Endothelial cell of umbilical vein (primary cell): ENCODE data around the gene NBEA. TPM values are rescaled to one million over a fixed set of nuclear protein-coding genes. Genes with fewer than 3 reads are reported as not detected.

Experiments
- BruUV-seq: library from RNA; stranded (reverse); fragments of 400-500 nt; replicated peaks from 2 replicates; lab custom pipeline; 2021; lab: Mats Ljungman, UMichigan
- CTCF ChIA-PET: fragments of 300-600, 350-600 bp; sonication (Branson Sonifier 250); formaldehyde crosslinking; loops from one replicate; lab custom pipeline; 2021; ENCODE audit warnings: antibody characterized with exemption, inconsistent platforms; lab: Charles Lee
- POLR2A ChIA-PET: fragments of 300-600, 350-600 bp; sonication (Branson Sonifier 250); formaldehyde crosslinking; loops from one replicate; lab custom pipeline; 2021; ENCODE audit warnings: antibody characterized with exemption, inconsistent platforms; lab: Charles Lee
- DNase-seq: peaks from one replicate; pipeline ENCODE4 v3.0.0-alpha.2; 2011; ENCODE audit warnings: low read depth, low spot score
- FAIRE-seq: peaks from 2 replicates; lab custom pipeline; 2011; peaks lifted over from hg19 to GRCh38; lab: Jason Lieb, UNC
- H2AFZ ChIP-seq: 2 replicates; pipeline ENCODE4 v1.6.0; 2012; ENCODE audit warnings: low read depth, low read length, control low read depth, inconsistent platforms
- H3K27ac ChIP-seq: 2 replicates; pipeline ENCODE4 v1.5.1; 2011; ENCODE audit warnings: low read depth, mild to moderate bottlenecking, control low read depth, low read length, moderate library complexity; ENCODE audit not compliant: insufficient read depth
- H3K27me3 ChIP-seq, 2 experiments: 2 replicates each; pipeline versions ENCODE4 v1.6.0 to v1.6.1; 2011; ENCODE audit warnings: low read length in 2 of 2, mixed read lengths in 1 of 2; ENCODE audit not compliant: control insufficient read depth in 2 of 2, insufficient read depth in 2 of 2
- H3K36me3 ChIP-seq, 2 experiments: 2 replicates in 1 of 2; 3 replicates in 1 of 2; pipeline ENCODE4 v1.5.1; 2011; ENCODE audit warnings: low read length in 2 of 2, mild to moderate bottlenecking in 1 of 2, moderate library complexity in 1 of 2; ENCODE audit not compliant: control insufficient read depth in 2 of 2, insufficient read depth in 2 of 2; ENCODE audit errors: extremely low read depth in 1 of 2
- H3K4me1 ChIP-seq: 3 replicates; pipeline ENCODE4 v1.5.1; 2011; ENCODE audit warnings: mild to moderate bottlenecking, low read length; ENCODE audit not compliant: control insufficient read depth, insufficient read depth; ENCODE audit errors: extremely low read depth
- H3K4me2 ChIP-seq: 2 replicates; pipeline ENCODE4 v1.6.1; 2011; ENCODE audit warnings: low read length, control low read depth, mixed read lengths; ENCODE audit not compliant: insufficient read depth
- H3K4me3 ChIP-seq, 3 experiments: fragments of 200-600 bp in 1 of 3; sonication (generic), shearing (Covaris generic) in 1 of 3; replicated peaks in 1 of 3; 2 replicates each; pipeline ENCODE4 v1.5.1; 2011 to 2016; ENCODE audit warnings: control low read depth in 3 of 3, low read length in 3 of 3, mild to moderate bottlenecking in 2 of 3, inconsistent platforms in 1 of 3, low read depth in 1 of 3, moderate library complexity in 1 of 3; ENCODE audit not compliant: insufficient read depth in 1 of 3
- H3K79me2 ChIP-seq: 2 replicates; pipeline ENCODE4 v1.6.0; 2012; ENCODE audit warnings: low read length, inconsistent platforms; ENCODE audit not compliant: control insufficient read depth, insufficient read depth
- H3K9ac ChIP-seq: replicated peaks from 2 replicates; pipeline ENCODE3; 2011; ENCODE audit warnings: low read length, control low read depth; ENCODE audit not compliant: insufficient read depth; ENCODE audit errors: extremely low read depth
- H3K9me1 ChIP-seq: replicated peaks from 3 replicates; pipeline ENCODE4 v1.6.0; 2011; ENCODE audit warnings: mild to moderate bottlenecking, low read length; ENCODE audit not compliant: control insufficient read depth, insufficient read depth; ENCODE audit errors: extremely low read depth
- H3K9me3 ChIP-seq: replicated peaks from 2 replicates; pipeline ENCODE4 v1.5.1; 2012; ENCODE audit warnings: low read length, inconsistent platforms; ENCODE audit not compliant: control insufficient read depth, insufficient read depth
- H4K20me1 ChIP-seq: replicated peaks from 2 replicates; pipeline ENCODE3; 2011; ENCODE audit warnings: mild to moderate bottlenecking, low read length; ENCODE audit not compliant: control insufficient read depth, insufficient read depth; ENCODE audit errors: extremely low read depth
- EZH2 ChIP-seq: IDR thresholded peaks from 2 replicates; pipeline ENCODE4 v1.6.1; 2012; ENCODE audit warnings: borderline replicate concordance, low read depth, mild to moderate bottlenecking, moderate library complexity, low read length, inconsistent platforms; ENCODE audit not compliant: severe bottlenecking
- FOS ChIP-seq: IDR thresholded peaks from 2 replicates; pipeline ENCODE4 v1.6.1; 2011; ENCODE audit warnings: mild to moderate bottlenecking, low read length, moderate library complexity, borderline replicate concordance; ENCODE audit not compliant: insufficient read depth
- GATA2 ChIP-seq: IDR thresholded peaks from 2 replicates; pipeline ENCODE4 v1.7.0; 2011; ENCODE audit warnings: low read depth, mild to moderate bottlenecking, moderate library complexity, mixed read lengths, low read length; ENCODE audit not compliant: insufficient read length, insufficient read depth
- JUN ChIP-seq: IDR thresholded peaks from 2 replicates; pipeline ENCODE4 v1.6.1; 2011; ENCODE audit warnings: borderline replicate concordance, low read depth; ENCODE audit not compliant: insufficient read length, insufficient read depth
- MYC ChIP-seq: IDR thresholded peaks from one replicate; pipeline ENCODE4 v1.6.1; 2011; ENCODE audit warnings: mild to moderate bottlenecking, low read depth, low read length
- POLR2A ChIP-seq: IDR thresholded peaks from 2 replicates; pipeline ENCODE4 v1.6.1; 2012; ENCODE audit warnings: low read depth, mild to moderate bottlenecking, control low read depth, low read length
- POLR2AphosphoS5 ChIP-seq: IDR thresholded peaks from 2 replicates; pipeline ENCODE4 v1.6.1; 2012; ENCODE audit warnings: low read depth, mild to moderate bottlenecking, control low read depth, low read length, moderate library complexity; ENCODE audit not compliant: insufficient read depth
- dilution Hi-C: fragments of 300-500 bp; cut with MboI; formaldehyde crosslinking; loops from one replicate; pipeline ENCODE4 v1.15.0; 2019; ENCODE audit warnings: low sequenced_read_pairs; ENCODE audit not compliant: extremely low pct_ligation_motif_present
- intact Hi-C: fragments of 100-400 bp; cut with micrococcal nuclease; formaldehyde crosslinking; loops from one replicate; pipeline ENCODE4 v1.10.0; 2022
- polyA plus RNA-seq, 4 experiments: library from polyadenylated mRNA; depleted of rRNA in 3 of 4; stranded (reverse) in 3 of 4; unstranded in 1 of 4; fragments of >200 nt; gene quantifications; 2 replicates each; pipeline versions ENCODE4 v1.2.1 to v1.2.3, GENCODE V29; 2011 to 2012; ENCODE audit warnings: missing spikeins in 1 of 4
- total RNA-seq: library from RNA; stranded (reverse); gene quantifications from 2 replicates; pipeline ENCODE4 v1.2.3, GENCODE V29; 2021
- TF ChIP-seq, protein P1 (sequence below), 2 donors: IDR thresholded peaks; 1 replicate in 1 of 2; 2 replicates in 1 of 2; pipeline ENCODE4 v1.5.1; 2011; ENCODE audit warnings: low read length in 2 of 2, mild to moderate bottlenecking in 2 of 2, moderate library complexity in 2 of 2, control low read depth in 1 of 2, inconsistent platforms in 1 of 2, low read depth in 1 of 2; ENCODE audit not compliant: insufficient read depth in 1 of 2; ENCODE audit errors: extremely low read depth in 1 of 2
- TF ChIP-seq, protein P2 (sequence below): IDR thresholded peaks from 2 replicates; pipeline ENCODE4 v1.6.1; 2011; ENCODE audit not compliant: insufficient read depth, insufficient read length

The NBEA gene
- total and polyA plus RNA-seq, 2 donors (not counting 3 experiments of a cell fraction or from before 2014, with no cell fraction given) = 3.0 to 4.8 TPM

DNA sequence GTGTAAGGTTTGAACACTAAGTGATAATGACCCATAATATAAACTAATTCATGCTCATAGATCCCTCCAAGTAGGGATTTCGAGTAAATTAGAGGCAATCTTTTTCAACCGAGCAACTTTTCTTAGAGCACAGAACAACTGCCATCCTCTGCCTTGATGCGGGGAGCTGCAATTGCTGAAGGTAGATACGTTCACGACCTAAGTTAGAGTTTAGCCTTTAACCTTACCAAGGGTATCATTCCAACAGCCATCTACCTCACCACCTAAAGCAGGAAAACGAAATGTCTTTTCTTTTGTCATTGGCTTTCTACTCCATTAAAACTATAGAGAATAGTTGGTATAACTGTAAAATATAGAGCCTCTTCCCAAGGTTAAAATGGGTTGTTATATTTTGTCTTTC is 42.2 kb upstream of the NBEA start:
- H3K4me1 ChIP-seq = no peaks in the 10 kb centered on the region
- H3K9me1 ChIP-seq = no peaks in the 10 kb centered on the region
- H3K27me3 ChIP-seq = peaks cover 0 to 2% of the 10 kb centered on the region in 2 experiments
- DNase-seq (no peak), FAIRE-seq (no peak)
- H4K20me1 ChIP-seq = no peaks in the 10 kb centered on the region
- CTCF ChIA-PET = no interaction called here
- H3K4me3 ChIP-seq = no peak overlapping the region
- POLR2A ChIA-PET = no interaction called here
- H3K4me2 ChIP-seq = no peak overlapping the region
- no peaks in the 10 kb centered on the region for H3K9me3 ChIP-seq
- no peak overlapping the region for H3K27ac ChIP-seq
- BruUV-seq = no TSS peak
- dilution Hi-C loops = no loop called here
- no peak overlapping the region for H2AFZ ChIP-seq
- H3K36me3 ChIP-seq = no peaks in the 10 kb centered on the region
- no peaks in the 10 kb centered on the region for H3K79me2 ChIP-seq
- TF ChIP-seq JUN (no peak), GATA2 (no peak), POLR2AphosphoS5 (no peak), MYC (no peak), EZH2 (no peak), POLR2A (no peak), FOS (no peak)
- TF ChIP-seq, protein P1, sequence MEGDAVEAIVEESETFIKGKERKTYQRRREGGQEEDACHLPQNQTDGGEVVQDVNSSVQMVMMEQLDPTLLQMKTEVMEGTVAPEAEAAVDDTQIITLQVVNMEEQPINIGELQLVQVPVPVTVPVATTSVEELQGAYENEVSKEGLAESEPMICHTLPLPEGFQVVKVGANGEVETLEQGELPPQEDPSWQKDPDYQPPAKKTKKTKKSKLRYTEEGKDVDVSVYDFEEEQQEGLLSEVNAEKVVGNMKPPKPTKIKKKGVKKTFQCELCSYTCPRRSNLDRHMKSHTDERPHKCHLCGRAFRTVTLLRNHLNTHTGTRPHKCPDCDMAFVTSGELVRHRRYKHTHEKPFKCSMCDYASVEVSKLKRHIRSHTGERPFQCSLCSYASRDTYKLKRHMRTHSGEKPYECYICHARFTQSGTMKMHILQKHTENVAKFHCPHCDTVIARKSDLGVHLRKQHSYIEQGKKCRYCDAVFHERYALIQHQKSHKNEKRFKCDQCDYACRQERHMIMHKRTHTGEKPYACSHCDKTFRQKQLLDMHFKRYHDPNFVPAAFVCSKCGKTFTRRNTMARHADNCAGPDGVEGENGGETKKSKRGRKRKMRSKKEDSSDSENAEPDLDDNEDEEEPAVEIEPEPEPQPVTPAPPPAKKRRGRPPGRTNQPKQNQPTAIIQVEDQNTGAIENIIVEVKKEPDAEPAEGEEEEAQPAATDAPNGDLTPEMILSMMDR (IDR thresholded peaks at IDR 0.05; ENCODE audit: extremely low read depth in 1 of 2, insufficient read depth in 1 of 2, low read depth in 1 of 2, low read length in 2 of 2) = no peak
- TF ChIP-seq, protein P2, sequence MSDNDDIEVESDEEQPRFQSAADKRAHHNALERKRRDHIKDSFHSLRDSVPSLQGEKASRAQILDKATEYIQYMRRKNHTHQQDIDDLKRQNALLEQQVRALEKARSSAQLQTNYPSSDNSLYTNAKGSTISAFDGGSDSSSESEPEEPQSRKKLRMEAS = no peak
- intact Hi-C loops = no loop called here
- H3K9ac ChIP-seq = no peak overlapping the region
